ENCODE measurements around the gene ISCU.

ISCU gene

DNA sequence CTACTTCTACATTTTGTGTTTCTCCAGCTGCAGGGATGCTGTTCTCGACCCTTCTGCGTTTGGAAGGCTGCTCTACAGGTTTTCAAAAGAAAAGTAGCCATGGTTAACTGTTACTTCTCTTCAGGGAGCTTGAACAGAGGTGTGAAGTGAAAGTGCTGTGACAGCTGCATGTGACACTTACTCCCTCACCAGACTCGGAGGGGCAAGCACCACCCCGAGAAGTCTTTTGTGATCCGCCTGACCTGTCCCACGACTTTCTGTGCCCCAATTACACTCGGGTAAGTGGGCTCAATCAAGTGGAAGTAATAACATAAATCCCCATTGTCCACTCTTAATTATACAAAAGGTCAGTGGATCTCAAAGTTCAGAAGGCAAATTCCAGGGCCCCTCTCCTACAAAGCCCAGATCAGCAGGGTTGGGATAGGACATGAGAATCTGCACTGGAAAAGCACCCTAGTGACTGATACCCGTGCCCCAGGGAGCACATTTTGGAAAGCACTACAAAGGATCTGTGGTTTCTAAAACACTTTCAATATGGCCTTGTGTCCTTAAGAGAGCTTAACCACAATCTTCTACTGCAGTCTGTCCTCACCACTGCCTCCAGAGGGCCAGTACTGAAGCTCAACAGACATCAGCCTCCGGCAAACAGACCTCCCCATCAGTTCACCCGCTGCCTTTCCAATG, 35.8 kb upstream of the ISCU start:
- DNase-seq (ENCODE audit: low read depth): peak; percentile 44
- TF ChIP-seq, protein P1, sequence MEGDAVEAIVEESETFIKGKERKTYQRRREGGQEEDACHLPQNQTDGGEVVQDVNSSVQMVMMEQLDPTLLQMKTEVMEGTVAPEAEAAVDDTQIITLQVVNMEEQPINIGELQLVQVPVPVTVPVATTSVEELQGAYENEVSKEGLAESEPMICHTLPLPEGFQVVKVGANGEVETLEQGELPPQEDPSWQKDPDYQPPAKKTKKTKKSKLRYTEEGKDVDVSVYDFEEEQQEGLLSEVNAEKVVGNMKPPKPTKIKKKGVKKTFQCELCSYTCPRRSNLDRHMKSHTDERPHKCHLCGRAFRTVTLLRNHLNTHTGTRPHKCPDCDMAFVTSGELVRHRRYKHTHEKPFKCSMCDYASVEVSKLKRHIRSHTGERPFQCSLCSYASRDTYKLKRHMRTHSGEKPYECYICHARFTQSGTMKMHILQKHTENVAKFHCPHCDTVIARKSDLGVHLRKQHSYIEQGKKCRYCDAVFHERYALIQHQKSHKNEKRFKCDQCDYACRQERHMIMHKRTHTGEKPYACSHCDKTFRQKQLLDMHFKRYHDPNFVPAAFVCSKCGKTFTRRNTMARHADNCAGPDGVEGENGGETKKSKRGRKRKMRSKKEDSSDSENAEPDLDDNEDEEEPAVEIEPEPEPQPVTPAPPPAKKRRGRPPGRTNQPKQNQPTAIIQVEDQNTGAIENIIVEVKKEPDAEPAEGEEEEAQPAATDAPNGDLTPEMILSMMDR (conservative IDR thresholded peaks at IDR 0.05; ENCODE audit: control insufficient read depth, insufficient read depth, low read depth, low read length): peak; percentile 8
- H3K4me3 ChIP-seq (ENCODE audit: control insufficient read depth, low read depth, low read length): no peak overlapping the region

DNA sequence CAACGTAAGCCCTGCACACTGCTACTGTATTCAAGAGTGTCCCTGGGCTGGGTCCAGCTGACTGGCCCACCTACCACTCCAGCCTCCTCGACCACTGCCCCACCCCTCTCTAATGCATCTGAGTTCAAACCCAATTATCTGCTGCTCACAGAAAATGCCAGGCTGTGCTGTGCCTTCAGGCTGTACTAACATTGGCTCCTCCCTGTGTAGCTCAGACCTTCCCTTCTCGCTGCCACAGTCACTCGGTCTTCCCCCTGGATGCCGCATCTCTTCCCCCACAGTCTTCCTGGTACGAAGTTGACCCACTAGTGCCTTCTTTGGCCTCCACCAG, 35.3 kb upstream of the ISCU start:
- TF ChIP-seq, protein P1 (conservative IDR thresholded peaks at IDR 0.05; ENCODE audit: control insufficient read depth, insufficient read depth, low read depth, low read length): no peak
- no peak overlapping the region for H3K4me3 ChIP-seq (ENCODE audit: control insufficient read depth, low read depth, low read length)
- no peak for DNase-seq (ENCODE audit: low read depth)

DNA sequence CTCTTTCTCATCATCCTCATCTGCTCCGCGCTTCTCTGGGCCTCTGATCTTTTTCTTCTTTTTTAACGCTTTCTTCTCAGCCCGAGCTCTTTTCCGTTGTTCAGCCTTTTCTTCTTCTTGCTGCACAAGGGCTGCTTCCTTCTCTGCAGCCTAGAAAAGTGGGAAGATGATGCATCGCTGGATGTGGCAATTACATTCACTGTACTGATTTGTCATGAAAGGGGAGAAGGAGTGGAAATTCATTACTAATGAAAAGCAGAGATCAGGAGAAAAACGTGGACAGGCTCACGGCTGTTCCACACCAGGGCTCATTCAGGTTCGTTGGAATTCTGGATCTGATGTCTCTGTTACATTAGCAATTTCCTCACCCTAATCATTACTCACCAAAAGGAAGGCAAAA, 32.2 kb upstream of the ISCU start:
- H3K4me3 ChIP-seq (ENCODE audit: control insufficient read depth, low read depth, low read length): no peak overlapping the region
- TF ChIP-seq, protein P1 (conservative IDR thresholded peaks at IDR 0.05; ENCODE audit: control insufficient read depth, insufficient read depth, low read depth, low read length): no peak
- DNase-seq (ENCODE audit: low read depth): peak; percentile 26

DNA sequence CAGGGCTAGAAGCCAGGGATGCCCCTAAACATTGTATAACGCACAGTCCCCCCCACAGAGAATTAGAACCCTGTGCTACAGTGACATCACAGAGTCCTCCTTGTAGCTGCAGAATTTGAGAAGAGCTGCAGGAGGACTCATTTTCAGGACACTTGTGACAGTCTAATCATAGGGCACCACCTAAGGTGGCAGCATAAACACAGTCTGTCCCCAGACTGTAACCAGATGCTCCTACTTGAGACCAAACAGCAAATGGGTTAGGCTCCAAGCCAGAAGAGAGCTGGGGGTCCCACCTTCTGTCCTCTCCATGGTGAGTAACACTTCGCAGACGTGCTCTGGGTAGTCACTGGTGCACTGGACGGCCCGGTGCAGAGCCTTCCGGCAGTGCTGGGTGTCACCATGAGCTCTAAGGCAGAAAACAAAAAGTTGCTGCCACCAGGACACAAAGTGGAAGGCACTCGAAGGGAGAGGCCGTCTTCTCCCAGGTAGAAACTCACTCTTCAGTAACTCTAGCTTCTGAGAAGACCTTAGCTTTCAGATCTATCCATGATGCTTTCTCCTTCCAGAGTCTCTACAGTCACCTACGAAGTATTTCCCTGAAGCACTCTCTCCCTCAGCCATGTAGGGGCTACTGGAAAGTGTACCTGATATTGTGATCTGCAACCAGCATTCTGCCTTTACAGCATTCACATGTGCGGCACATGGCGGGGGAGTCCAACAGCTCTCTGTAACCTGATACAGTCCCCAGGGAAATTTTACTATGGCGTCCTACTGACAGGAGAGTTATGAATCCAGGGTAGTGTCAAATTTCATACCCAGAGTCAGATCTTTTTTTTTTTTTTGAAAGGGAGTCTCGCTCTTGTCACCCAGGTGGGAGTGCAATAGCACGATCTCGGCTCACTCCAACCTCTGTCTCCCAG, 30.2 kb upstream of the ISCU start:
- no peak for DNase-seq (ENCODE audit: low read depth)

DNA sequence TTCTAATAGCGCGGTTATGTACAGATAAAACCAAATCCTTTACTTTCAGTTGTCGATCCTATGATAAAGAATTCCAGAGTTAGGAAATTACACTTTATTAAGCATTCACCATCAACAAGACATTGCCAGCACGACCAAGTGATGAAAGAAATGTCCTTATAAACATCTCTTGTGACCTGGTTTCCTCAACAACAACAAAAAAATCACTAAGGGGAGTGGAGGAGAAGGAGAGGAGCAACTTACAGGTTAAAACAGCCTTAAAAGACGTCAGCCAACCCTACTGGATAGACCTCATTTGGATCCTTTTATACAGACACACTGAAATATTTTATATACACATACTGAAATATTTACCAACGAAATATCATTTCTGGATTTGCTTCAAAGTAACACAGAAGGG, 24.2 kb upstream of the ISCU start:
- TF ChIP-seq, protein P1 (conservative IDR thresholded peaks at IDR 0.05; ENCODE audit: control insufficient read depth, insufficient read depth, low read depth, low read length): no peak
- no peak overlapping the region for H3K4me3 ChIP-seq (ENCODE audit: control insufficient read depth, low read depth, low read length)
- DNase-seq (ENCODE audit: low read depth): no peak

More for the DNA sequence above, 30.2 kb upstream of the ISCU start:
- TF ChIP-seq, protein P1 (conservative IDR thresholded peaks at IDR 0.05; ENCODE audit: control insufficient read depth, insufficient read depth, low read depth, low read length): no peak
- H3K4me3 ChIP-seq (ENCODE audit: control insufficient read depth, low read depth, low read length): no peak overlapping the region

DNA sequence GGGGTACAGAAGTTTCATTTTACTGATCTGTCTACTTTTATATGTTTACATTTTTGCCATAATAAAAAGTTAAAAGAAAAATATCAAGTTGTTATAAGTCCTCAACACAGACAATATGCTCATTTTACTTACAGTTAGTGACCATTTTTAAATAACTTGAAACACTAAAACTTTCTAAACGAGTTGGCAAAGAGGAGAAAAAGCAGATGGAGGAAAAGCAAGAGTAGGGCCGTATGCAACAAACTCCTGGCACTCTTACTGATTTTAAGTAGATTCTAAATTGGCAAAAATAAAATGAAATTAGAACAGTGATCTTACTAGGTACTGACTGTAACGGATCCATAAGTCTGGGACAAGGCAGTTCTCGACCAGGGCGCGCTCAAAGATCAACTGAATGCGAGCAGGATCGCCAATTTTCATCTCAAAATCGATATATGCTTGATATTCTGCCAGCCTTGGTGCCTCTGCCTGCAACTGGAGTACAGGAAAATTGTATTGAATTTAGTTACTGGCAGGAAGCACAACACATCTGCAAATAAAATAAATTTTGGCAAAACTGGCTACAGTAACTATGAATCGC, 23.7 kb upstream of the ISCU start:
- no peak for DNase-seq (ENCODE audit: low read depth)
- TF ChIP-seq, protein P1 (conservative IDR thresholded peaks at IDR 0.05; ENCODE audit: control insufficient read depth, insufficient read depth, low read depth, low read length): no peak
- H3K4me3 ChIP-seq (ENCODE audit: control insufficient read depth, low read depth, low read length): no peak overlapping the region

Data from fibroblast of mammary gland (primary cell).